Activated naive CD4-positive, alpha-beta T cell treated with anti-CD3 and anti-CD28 coated beads, Interleukin-2, amount 50 U/mL, for 72 hours (primary cell): Measurements from ENCODE around the gene GKAP1. TPM values are rescaled to one million over a fixed set of nuclear protein-coding genes. Genes with fewer than 3 reads are reported as not detected.
"Not testable (repeated sequence)": the region's sequence is repeated elsewhere in the genome, so short reads cannot be mapped to it uniquely, and the experiment has no call there.

ENCODE experiments used
- ATAC-seq, 2 donors: fragments of 150-1000 bp; cut with Tn5 transposase; 2 replicates each; pipeline ENCODE4 v1.10.0; 2021; ENCODE audit warnings: mild to moderate bottlenecking in 2 of 2, moderate library complexity in 2 of 2
- DNase-seq, 2 donors: peaks; one replicate each; pipeline ENCODE4 v3.0.0; 2021 to 2022; ENCODE audit warnings: low spot score in 2 of 2
- H3K27ac Mint-ChIP-seq, 2 donors: one replicate each; pipeline ENCODE4 v1.8.0; 2022; ENCODE audit warnings: mild to moderate bottlenecking in 2 of 2, mixed read lengths in 2 of 2
- H3K36me3 Mint-ChIP-seq, 2 donors: one replicate each; pipeline ENCODE4 v1.8.0; 2022; ENCODE audit warnings: mixed read lengths in 2 of 2
- H3K9me3 Mint-ChIP-seq, 2 donors: one replicate each; pipeline ENCODE4 v1.8.0; 2022; ENCODE audit warnings: mixed read lengths in 2 of 2
- total RNA-seq, 2 donors: library from RNA; stranded (reverse); gene quantifications; one replicate each; pipeline ENCODE4 v1.2.3, GENCODE V29; 2022

GKAP1 gene
- total RNA-seq, 2 donors from 2014 or later, result 4.3 to 7.7 TPM

- Mint-ChIP-seq H3K9me3 (no peaks in the 10 kb centered on the region), H3K27ac (peak overlapping the region; percentile 84 to 99), H3K36me3 (peaks cover 26 to 28% of the 10 kb centered on the region in 2 donors)
- DNase-seq (peak; percentile 52 to 82), ATAC-seq (peak; percentile 35 to 53)
Measured at GRCh38 chr9:83706676-83707517, 110.7 kb downstream of the GKAP1 start.

GRCh38 chr9:83705219-83705651 lies 112.3 kb downstream of the GKAP1 start:
- not testable (repeated sequence) for DNase-seq, H3K9me3 Mint-ChIP-seq, ATAC-seq
- Mint-ChIP-seq H3K27ac (peak overlapping the region; percentile 84 to 99), H3K36me3 (peaks cover 26 to 28% of the 10 kb centered on the region in 2 donors)

DNA sequence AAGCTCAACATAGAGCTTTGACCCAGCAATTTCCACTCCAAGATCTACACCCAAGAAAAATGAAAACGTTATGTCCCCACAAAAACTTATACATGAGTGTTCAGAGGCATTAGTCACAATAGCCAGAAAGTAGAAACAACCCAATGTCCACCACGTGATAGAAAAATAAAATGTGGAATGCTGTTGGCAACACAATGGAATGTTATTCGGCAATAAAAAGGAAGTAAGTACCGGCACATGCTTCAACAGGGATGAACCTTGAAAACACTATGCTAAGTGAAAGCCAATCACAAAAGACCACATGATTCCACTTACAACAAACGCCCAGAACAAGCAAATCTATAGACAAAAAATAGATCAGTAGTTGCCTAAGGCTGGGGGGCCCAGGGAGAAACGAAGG lies 115.8 kb downstream of the GKAP1 start:
- Mint-ChIP-seq H3K27ac (no peak overlapping the region), H3K9me3 (no peaks in the 10 kb centered on the region), H3K36me3 (peaks cover 17 to 27% of the 10 kb centered on the region in 2 donors)
- ATAC-seq, result no peak
- DNase-seq, result no peak

DNA sequence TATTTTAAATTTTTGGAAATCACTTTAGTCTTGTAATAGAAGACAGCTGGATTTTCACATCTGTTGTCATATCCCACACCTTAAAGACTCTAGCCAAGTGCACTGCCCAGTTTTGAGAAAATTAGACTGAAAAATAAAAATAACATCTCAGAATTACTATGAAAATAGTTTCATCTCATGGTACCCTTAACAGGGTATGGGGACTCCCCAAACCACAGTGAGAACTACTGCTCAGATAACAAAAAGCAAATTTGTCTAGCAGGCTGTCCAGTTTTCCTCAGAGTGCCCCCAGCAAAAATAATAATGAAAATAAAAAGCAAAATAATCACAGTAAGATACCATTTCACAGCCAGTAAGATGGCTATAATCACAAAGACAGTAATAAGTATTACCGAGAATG lies 116.3 kb downstream of the GKAP1 start:
- Mint-ChIP-seq H3K27ac (no peak overlapping the region), H3K36me3 (peaks cover 13 to 22% of the 10 kb centered on the region in 2 donors), H3K9me3 (no peaks in the 10 kb centered on the region)
- no peak for DNase-seq
- no peak for ATAC-seq

- Mint-ChIP-seq H3K27ac (peak overlapping the region; percentile 62 to 67), H3K9me3 (no peaks in the 10 kb centered on the region), H3K36me3 (peaks cover 0 to 11% of the 10 kb centered on the region in 2 donors)
- no peak for DNase-seq
- ATAC-seq, result no peak
Measured at GRCh38 chr9:83699615-83700014, 118.0 kb downstream of the GKAP1 start.

DNA sequence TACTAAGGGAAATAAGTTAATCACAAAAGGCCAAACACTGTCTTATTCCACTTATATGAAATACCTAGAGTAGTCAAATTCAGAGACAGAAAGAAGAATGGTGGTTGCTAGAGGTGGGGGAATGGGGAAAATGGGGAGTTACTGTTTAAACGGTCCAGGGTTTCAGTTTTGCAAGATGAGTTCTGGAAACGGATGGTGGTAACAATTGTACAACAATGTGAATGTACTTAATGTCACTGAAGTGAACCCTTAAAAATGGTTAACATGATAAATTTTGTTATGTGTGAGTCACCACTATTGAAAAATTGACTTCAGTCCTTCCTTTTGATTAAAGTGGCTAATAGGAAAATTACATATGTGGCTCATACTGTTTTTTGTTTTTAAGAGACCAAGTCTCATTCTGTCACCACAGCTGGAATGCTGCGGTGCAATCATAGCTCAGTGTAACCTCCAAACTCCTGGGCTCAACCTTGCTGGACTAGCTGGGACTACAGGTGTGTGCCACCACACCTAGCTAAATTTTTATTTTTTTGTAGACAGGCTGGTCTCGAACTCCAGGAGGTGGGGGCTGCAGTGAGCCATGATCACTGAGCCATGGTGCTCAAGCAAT lies 118.5 kb downstream of the GKAP1 start:
- Mint-ChIP-seq H3K27ac (peak overlapping the region in 1 of 2 donors; percentile 62), H3K36me3 (peaks cover 0 to 11% of the 10 kb centered on the region in 2 donors), H3K9me3 (no peaks in the 10 kb centered on the region)
- DNase-seq (no peak), ATAC-seq (peak; percentile 78 to 79)

DNA sequence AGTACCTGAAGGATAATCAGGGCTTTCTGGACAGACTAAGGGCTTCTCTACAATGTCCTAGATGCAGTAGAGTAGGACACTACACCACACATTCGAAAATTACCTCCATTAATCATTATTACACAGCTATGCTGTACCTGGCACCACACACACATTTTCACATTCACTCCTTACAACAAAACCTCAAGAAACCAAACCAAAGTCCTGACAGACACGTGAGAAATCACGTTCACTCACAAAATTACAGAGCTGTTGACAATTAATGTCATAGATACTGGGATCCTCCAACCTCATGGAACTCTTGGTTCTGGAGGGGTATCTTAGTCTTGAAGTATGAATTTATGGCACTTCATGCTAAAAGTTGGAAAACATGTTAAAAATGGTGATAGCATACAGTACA lies 126.1 kb downstream of the GKAP1 start:
- Mint-ChIP-seq H3K36me3 (peaks cover 0 to 14% of the 10 kb centered on the region in 2 donors), H3K9me3 (no peaks in the 10 kb centered on the region), H3K27ac (no peak overlapping the region)
- no peak for ATAC-seq
- DNase-seq, result no peak

Other genes starting within 250 kb of the GKAP1 start
- gene IDNK, start 194.6 kb downstream of the GKAP1 start, total RNA-seq, result 1 to 10 TPM in 1 of 2 donors, under 1 TPM in 1; 0.89 to 4.7 TPM
- 100 to 1,000 TPM in 1 of 2 donors, 10 to 100 TPM in 1; 96.8 to 118 TPM for gene UBQLN1, start 109.8 kb downstream of the GKAP1 start, total RNA-seq
- 1 to 10 TPM; 4.7 to 4.9 TPM for gene KIF27, start 103.7 kb upstream of the GKAP1 start, total RNA-seq
- gene HNRNPK, start 162.4 kb upstream of the GKAP1 start, total RNA-seq, result 100 to 1,000 TPM; 568 to 788 TPM
- 10 to 100 TPM; 16.0 to 26.7 TPM for gene RMI1, start 163.0 kb upstream of the GKAP1 start, total RNA-seq